ENCODE measurements around the gene UBE2F. TPM values are rescaled to one million over a fixed set of nuclear protein-coding genes. Genes with fewer than 3 reads are reported as not detected.

Gene UBE2F
- total and polyA plus RNA-seq, 2 of the 4 experiments (the other 2 are of a cell fraction) = 44.6 to 59.8 TPM

DNA sequence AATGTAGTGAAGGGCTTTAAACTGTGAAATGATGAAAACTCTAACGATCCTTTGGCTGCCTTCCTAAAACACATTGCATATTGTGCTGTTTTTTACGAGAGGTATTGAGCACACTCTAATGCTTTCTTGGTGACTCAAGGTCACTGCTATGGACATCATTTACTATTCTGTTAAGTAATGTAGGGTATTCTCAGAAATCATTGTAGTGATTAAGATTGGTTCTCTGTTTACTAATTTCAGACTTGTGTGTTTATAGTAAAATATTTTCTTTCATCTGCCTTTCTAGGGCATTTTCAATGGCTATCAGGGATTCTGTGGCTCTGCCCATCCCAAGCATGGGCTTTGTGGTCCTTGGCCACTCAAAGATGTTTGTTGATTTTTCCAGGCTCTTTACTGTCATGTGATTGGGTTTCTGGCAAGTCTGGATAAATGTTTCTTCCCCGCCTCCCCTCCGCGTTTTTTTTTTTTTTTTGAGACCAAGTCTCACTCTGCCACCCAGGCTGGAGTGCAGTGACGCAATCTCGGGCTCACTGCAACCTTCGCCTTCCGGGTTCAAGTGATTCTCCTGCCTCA, 29.3 kb downstream of the UBE2F start:
- H3K79me1 ChIP-seq (ENCODE audit: low read depth in 1 of 2, low read length in 2 of 2) = peaks cover 6 to 23% of the 10 kb centered on the region in 2 experiments
- peaks cover 3% of the 10 kb centered on the region; the same call in 1 of the 2 replicates for H3K4me1 ChIP-seq (ENCODE audit: control insufficient read depth, insufficient read depth, low read length)
- H3K36me3 ChIP-seq (ENCODE audit: control insufficient read depth, insufficient read depth, low read length) = peaks cover 5% of the 10 kb centered on the region
- POLR2A ChIA-PET (ENCODE audit: unreplicated experiment) = no interaction called here
- no peak overlapping the region for H2AK5ac ChIP-seq (ENCODE audit: low read depth, low read length)
- no peak overlapping the region for H3K14ac ChIP-seq (replicated peaks; ENCODE audit: low read depth, low read length)
- no peak overlapping the region for H3K18ac ChIP-seq (ENCODE audit: low read depth, low read length)
- H3K23ac ChIP-seq (ENCODE audit: low read depth, low read length) = no peak overlapping the region
- H4K8ac ChIP-seq (ENCODE audit: low read depth in 2 of 2, low read length in 2 of 2) = no peak overlapping the region
- no peaks in the 10 kb centered on the region for H3K27me3 ChIP-seq (ENCODE audit: control insufficient read depth, insufficient read depth, low read length)
- no peak overlapping the region for H3K9ac ChIP-seq (ENCODE audit: low read depth, low read length)
- H4K5ac ChIP-seq (ENCODE audit: low read depth, low read length) = no peak overlapping the region
- no peak overlapping the region for H2BK15ac ChIP-seq (ENCODE audit: low read depth, low read length)
- ATAC-seq (ENCODE audit: low read depth) = peak; percentile 97
- no peak overlapping the region for H2BK120ac ChIP-seq (ENCODE audit: low read depth, low read length)
- intact Hi-C loops (cut with micrococcal nuclease) (loop anchor here (5.0 to 10.0 kb wide), 2 partner anchors 64 to 179 kb away; no protein-coding TSS in a partner anchor), in situ Hi-C loops (cut with MboI; ENCODE audit: low sequenced_read_pairs) (no loop called here), dilution Hi-C loops (cut with HindIII; ENCODE audit: low sequenced_read_pairs, unreplicated experiment) (no loop called here)
- no peak overlapping the region for H3K4me2 ChIP-seq (ENCODE audit: low read depth, low read length)
- DNase-seq = peak; percentile 84
- CTCF ChIA-PET = interaction anchor here (0.7 kb wide), 1 partner anchor 20 kb away, joined by 3 read pairs; no protein-coding TSS in a partner anchor
- no peak overlapping the region for H2BK5ac ChIP-seq (ENCODE audit: low read depth, low read length, poor library complexity, severe bottlenecking)
- no peak overlapping the region for H3K27ac ChIP-seq (ENCODE audit: insufficient read depth, low read length)
- no peak overlapping the region for H3K4me3 ChIP-seq (ENCODE audit: insufficient read depth, low read depth, low read length)
- H3K9me3 ChIP-seq (ENCODE audit: control insufficient read depth, insufficient read depth, low read length) = no peaks in the 10 kb centered on the region; the same call in 1 of the 2 replicates
- peaks cover 16% of the 10 kb centered on the region for H4K20me1 ChIP-seq (ENCODE audit: insufficient read depth, low read length)
- peaks cover 8% of the 10 kb centered on the region for H3K9me1 ChIP-seq (ENCODE audit: insufficient read depth, low read length)
- no peak overlapping the region for H4K91ac ChIP-seq (ENCODE audit: insufficient read depth, low read depth, low read length)
- no peak overlapping the region for H2AFZ ChIP-seq (replicated peaks; ENCODE audit: low read length, poor library complexity)
- no TSS peak for BruUV-seq (replicated peaks)
- H3K4ac ChIP-seq (ENCODE audit: low read depth, low read length) = no peak overlapping the region
- no peak overlapping the region for H3K56ac ChIP-seq (ENCODE audit: extremely low read depth, insufficient read depth, low read length)
- H2AK9ac ChIP-seq (replicated peaks; ENCODE audit: low read depth, low read length, poor library complexity) = no peak overlapping the region
- TF ChIP-seq BHLHE40 (IDR thresholded peaks at IDR 0.05; ENCODE audit: low read depth, low read length) (peak; percentile 37; the same call in 1 of the 2 replicates), NFE2L2 (IDR thresholded peaks at IDR 0.05; ENCODE audit: low read depth, low read length) (no peak), CEBPB (IDR thresholded peaks at IDR 0.05; ENCODE audit: low read depth, low read length) (peak; percentile 38), MXI1 (IDR thresholded peaks at IDR 0.05; ENCODE audit: borderline replicate concordance, low read depth, low read length) (no peak), FOS (IDR thresholded peaks at IDR 0.05; ENCODE audit: low read depth, low read length) (no peak), SMC3 (IDR thresholded peaks at IDR 0.05; ENCODE audit: low read depth, low read length) (no peak), CHD1 (IDR thresholded peaks at IDR 0.05; ENCODE audit: low read depth, low read length) (no peak)
- TF ChIP-seq, protein P1, sequence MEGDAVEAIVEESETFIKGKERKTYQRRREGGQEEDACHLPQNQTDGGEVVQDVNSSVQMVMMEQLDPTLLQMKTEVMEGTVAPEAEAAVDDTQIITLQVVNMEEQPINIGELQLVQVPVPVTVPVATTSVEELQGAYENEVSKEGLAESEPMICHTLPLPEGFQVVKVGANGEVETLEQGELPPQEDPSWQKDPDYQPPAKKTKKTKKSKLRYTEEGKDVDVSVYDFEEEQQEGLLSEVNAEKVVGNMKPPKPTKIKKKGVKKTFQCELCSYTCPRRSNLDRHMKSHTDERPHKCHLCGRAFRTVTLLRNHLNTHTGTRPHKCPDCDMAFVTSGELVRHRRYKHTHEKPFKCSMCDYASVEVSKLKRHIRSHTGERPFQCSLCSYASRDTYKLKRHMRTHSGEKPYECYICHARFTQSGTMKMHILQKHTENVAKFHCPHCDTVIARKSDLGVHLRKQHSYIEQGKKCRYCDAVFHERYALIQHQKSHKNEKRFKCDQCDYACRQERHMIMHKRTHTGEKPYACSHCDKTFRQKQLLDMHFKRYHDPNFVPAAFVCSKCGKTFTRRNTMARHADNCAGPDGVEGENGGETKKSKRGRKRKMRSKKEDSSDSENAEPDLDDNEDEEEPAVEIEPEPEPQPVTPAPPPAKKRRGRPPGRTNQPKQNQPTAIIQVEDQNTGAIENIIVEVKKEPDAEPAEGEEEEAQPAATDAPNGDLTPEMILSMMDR (conservative IDR thresholded peaks at IDR 0.05; ENCODE audit: low read depth, low read length) = no peak
- TF ChIP-seq, protein P2, sequence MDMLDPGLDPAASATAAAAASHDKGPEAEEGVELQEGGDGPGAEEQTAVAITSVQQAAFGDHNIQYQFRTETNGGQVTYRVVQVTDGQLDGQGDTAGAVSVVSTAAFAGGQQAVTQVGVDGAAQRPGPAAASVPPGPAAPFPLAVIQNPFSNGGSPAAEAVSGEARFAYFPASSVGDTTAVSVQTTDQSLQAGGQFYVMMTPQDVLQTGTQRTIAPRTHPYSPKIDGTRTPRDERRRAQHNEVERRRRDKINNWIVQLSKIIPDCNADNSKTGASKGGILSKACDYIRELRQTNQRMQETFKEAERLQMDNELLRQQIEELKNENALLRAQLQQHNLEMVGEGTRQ (IDR thresholded peaks at IDR 0.05; ENCODE audit: low read depth, low read length) = no peak
- WGBS, 2 experiments (ENCODE audit: extremely low coverage in 2 of 2, insufficient read length in 1 of 2) = no CpG with 5 or more reads among the region's 9 CpGs
- no peak overlapping the region for H2BK20ac ChIP-seq (ENCODE audit: low read depth, low read length)
